Measurements from ENCODE around the gene MPZL1. TPM values are rescaled to one million over a fixed set of nuclear protein-coding genes. Genes with fewer than 3 reads are reported as not detected.

The MPZL1 gene
- total RNA-seq, 4 donors from 2014 or later, result 9.2 to 15.7 (median 11.7) TPM

- H3K36me3 ChIP-seq, result no peaks in the 10 kb centered on the region
- no peaks in the 10 kb centered on the region for H3K27me3 ChIP-seq
- intact Hi-C loops (cut with DNase I; ENCODE audit: low total_unique reads), result no loop called here
- DNase-seq (no peak), ATAC-seq (no peak)
- TF ChIP-seq CTCF (IDR thresholded peaks at IDR 0.05 in 4 of 5, conservative IDR thresholded peaks at IDR 0.05 in 1 of 5) (no peak), POLR2A (IDR thresholded peaks at IDR 0.05) (no peak)
- H3K4me1 ChIP-seq, result peaks cover 12 to 18% of the 10 kb centered on the region in 2 donors
- no peak overlapping the region for H3K27ac ChIP-seq
- in situ Hi-C loops (cut with MboI; ENCODE audit: low sequenced_read_pairs in 4 of 4), result no loop called here
- no peak overlapping the region for H3K4me3 ChIP-seq
- no peaks in the 10 kb centered on the region for H3K9me3 ChIP-seq
Measured at GRCh38 chr1:167746013-167746672, 24.4 kb downstream of the MPZL1 start.

- peaks cover 12 to 21% of the 10 kb centered on the region in 2 donors for H3K4me1 ChIP-seq
- no peak for DNase-seq
- no peak overlapping the region for H3K4me3 ChIP-seq
- H3K9me3 ChIP-seq, result no peaks in the 10 kb centered on the region
- no peaks in the 10 kb centered on the region for H3K36me3 ChIP-seq
- in situ Hi-C loops (cut with MboI; ENCODE audit: low sequenced_read_pairs in 4 of 4) (no loop called here), intact Hi-C loops (cut with DNase I; ENCODE audit: low total_unique reads) (no loop called here)
- no peaks in the 10 kb centered on the region for H3K27me3 ChIP-seq
- no peak for TF ChIP-seq CTCF (IDR thresholded peaks at IDR 0.05 in 4 of 5, conservative IDR thresholded peaks at IDR 0.05 in 1 of 5)
- no peak for TF ChIP-seq POLR2A (IDR thresholded peaks at IDR 0.05)
- no peak overlapping the region for H3K27ac ChIP-seq
- ATAC-seq, result no peak
Measured at GRCh38 chr1:167746988-167747655, 25.3 kb downstream of the MPZL1 start.

- ATAC-seq (no peak), DNase-seq (no peak)
- TF ChIP-seq POLR2A (IDR thresholded peaks at IDR 0.05) (no peak), CTCF (IDR thresholded peaks at IDR 0.05 in 4 of 5, conservative IDR thresholded peaks at IDR 0.05 in 1 of 5) (no peak)
- in situ Hi-C loops (cut with MboI; ENCODE audit: low sequenced_read_pairs in 4 of 4) (no loop called here), intact Hi-C loops (cut with DNase I; ENCODE audit: low total_unique reads) (no loop called here)
- Histone ChIP-seq H3K27ac (no peak overlapping the region), H3K4me3 (no peak overlapping the region), H3K9me3 (no peaks in the 10 kb centered on the region), H3K4me1 (peaks cover 14 to 30% of the 10 kb centered on the region in 2 donors), H3K27me3 (no peaks in the 10 kb centered on the region), H3K36me3 (no peaks in the 10 kb centered on the region)
Measured at GRCh38 chr1:167747988-167748387, 26.2 kb downstream of the MPZL1 start.

GRCh38 chr1:167748906-167749305 lies 27.1 kb downstream of the MPZL1 start:
- Histone ChIP-seq H3K27ac (no peak overlapping the region), H3K9me3 (no peaks in the 10 kb centered on the region), H3K36me3 (no peaks in the 10 kb centered on the region), H3K27me3 (no peaks in the 10 kb centered on the region), H3K4me3 (no peak overlapping the region), H3K4me1 (peaks cover 16 to 36% of the 10 kb centered on the region in 2 donors)
- DNase-seq (no peak), ATAC-seq (no peak)
- TF ChIP-seq POLR2A (IDR thresholded peaks at IDR 0.05) (no peak), CTCF (IDR thresholded peaks at IDR 0.05 in 4 of 5, conservative IDR thresholded peaks at IDR 0.05 in 1 of 5) (no peak)
- in situ Hi-C loops (cut with MboI; ENCODE audit: low sequenced_read_pairs in 4 of 4), result no loop called here
- intact Hi-C loops (cut with DNase I; ENCODE audit: low total_unique reads), result no loop called here

Data from gastrocnemius medialis (tissue), 4 donors.